ENCODE data around the gene SLC8B1. TPM values are rescaled to one million over a fixed set of nuclear protein-coding genes. Genes with fewer than 3 reads are reported as not detected.

Gene SLC8B1
- total and polyA plus RNA-seq, 2 donors from 2014 or later = 18.6 to 61.5 TPM

DNA sequence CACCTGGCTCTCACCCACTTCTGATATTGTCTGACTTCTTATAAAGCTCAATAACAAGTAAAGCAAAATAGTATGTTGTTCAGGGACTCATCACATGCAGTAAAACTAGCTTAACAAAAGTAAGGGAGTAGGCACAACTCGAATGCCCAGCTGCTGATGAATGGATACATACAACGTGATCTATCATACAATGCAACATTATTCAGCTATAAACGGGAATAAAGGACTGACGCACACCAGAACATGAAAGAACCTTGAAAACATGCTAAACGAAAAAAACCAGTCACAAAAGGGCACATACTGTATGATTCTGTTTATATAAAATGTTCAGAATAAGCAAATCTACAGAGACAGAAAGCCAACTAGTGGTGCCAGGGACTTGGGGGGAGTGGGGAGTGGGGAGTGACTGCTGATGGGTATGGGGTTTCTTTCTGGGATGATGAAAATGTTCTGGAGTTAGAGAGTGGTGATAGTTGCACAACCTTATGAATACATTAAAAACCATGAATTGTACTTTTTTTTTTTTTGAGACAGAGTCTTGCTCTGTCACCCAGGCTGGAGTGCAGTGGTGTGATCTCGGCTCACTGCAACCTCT lies 34.6 kb upstream of the SLC8B1 start:
- H3K4me1 ChIP-seq (ENCODE audit: control insufficient read depth in 2 of 3, insufficient read depth in 2 of 3, low read depth in 1 of 3, low read length in 3 of 3) = no peaks in the 10 kb centered on the region
- no peak overlapping the region for H3K4me3 ChIP-seq (ENCODE audit: low read length in 3 of 3)
- FAIRE-seq (no peak), DNase-seq (no peak)
- no peaks in the 10 kb centered on the region for H3K9me3 ChIP-seq (ENCODE audit: control insufficient read depth in 2 of 3, insufficient read depth in 1 of 3, low read length in 3 of 3)
- intact Hi-C loops (cut with DNase I) = no loop called here
- no peaks in the 10 kb centered on the region for H3K27me3 ChIP-seq (ENCODE audit: control insufficient read depth, insufficient read depth, low read length)
- H3K27ac ChIP-seq (ENCODE audit: low read depth in 2 of 2, low read length in 2 of 2) = no peak overlapping the region
- no peak overlapping the region for H3K9ac ChIP-seq (ENCODE audit: low read length in 3 of 3)
- TF ChIP-seq, protein P1, sequence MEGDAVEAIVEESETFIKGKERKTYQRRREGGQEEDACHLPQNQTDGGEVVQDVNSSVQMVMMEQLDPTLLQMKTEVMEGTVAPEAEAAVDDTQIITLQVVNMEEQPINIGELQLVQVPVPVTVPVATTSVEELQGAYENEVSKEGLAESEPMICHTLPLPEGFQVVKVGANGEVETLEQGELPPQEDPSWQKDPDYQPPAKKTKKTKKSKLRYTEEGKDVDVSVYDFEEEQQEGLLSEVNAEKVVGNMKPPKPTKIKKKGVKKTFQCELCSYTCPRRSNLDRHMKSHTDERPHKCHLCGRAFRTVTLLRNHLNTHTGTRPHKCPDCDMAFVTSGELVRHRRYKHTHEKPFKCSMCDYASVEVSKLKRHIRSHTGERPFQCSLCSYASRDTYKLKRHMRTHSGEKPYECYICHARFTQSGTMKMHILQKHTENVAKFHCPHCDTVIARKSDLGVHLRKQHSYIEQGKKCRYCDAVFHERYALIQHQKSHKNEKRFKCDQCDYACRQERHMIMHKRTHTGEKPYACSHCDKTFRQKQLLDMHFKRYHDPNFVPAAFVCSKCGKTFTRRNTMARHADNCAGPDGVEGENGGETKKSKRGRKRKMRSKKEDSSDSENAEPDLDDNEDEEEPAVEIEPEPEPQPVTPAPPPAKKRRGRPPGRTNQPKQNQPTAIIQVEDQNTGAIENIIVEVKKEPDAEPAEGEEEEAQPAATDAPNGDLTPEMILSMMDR (IDR thresholded peaks at IDR 0.05; ENCODE audit: borderline replicate concordance, extremely low read depth, insufficient read depth) = no peak
- H3K36me3 ChIP-seq (ENCODE audit: control insufficient read depth in 2 of 3, insufficient read depth in 3 of 3, low read length in 3 of 3) = peaks cover 0 to 12% (median 0%) of the 10 kb centered on the region in 3 donors

DNA sequence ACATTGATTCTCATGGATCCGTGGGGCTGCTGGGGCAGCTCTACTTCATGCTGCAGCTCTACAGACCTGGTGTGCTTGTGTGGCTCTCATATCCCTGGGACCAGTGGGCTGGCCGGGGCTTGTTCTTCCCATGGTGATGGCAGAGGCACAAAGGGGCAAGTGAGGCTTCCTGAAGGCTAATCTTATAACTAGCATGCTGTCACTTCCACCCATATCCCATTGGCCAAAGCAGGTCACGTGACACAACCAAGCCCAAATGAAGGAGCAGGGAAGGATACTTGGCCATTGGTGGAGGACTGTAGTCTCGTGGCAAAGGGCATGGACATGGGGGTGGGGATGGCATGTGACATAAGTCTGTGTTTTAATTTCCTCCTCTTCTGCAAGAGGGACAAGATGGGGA lies 33.4 kb upstream of the SLC8B1 start:
- intact Hi-C loops (cut with DNase I) = no loop called here
- no peak overlapping the region for H3K9ac ChIP-seq (ENCODE audit: low read length in 3 of 3)
- H3K4me1 ChIP-seq (ENCODE audit: control insufficient read depth in 2 of 3, insufficient read depth in 2 of 3, low read depth in 1 of 3, low read length in 3 of 3) = no peaks in the 10 kb centered on the region
- TF ChIP-seq, protein P1 (IDR thresholded peaks at IDR 0.05; ENCODE audit: borderline replicate concordance, extremely low read depth, insufficient read depth) = no peak
- H3K27me3 ChIP-seq (ENCODE audit: control insufficient read depth, insufficient read depth, low read length) = no peaks in the 10 kb centered on the region
- FAIRE-seq = no peak
- peaks cover 0 to 11% (median 0%) of the 10 kb centered on the region in 3 donors for H3K36me3 ChIP-seq (ENCODE audit: control insufficient read depth in 2 of 3, insufficient read depth in 3 of 3, low read length in 3 of 3)
- no peak overlapping the region for H3K4me3 ChIP-seq (ENCODE audit: low read length in 3 of 3)
- H3K9me3 ChIP-seq (ENCODE audit: control insufficient read depth in 2 of 3, insufficient read depth in 1 of 3, low read length in 3 of 3) = no peaks in the 10 kb centered on the region
- no peak for DNase-seq
- H3K27ac ChIP-seq (ENCODE audit: low read depth in 2 of 2, low read length in 2 of 2) = no peak overlapping the region

DNA sequence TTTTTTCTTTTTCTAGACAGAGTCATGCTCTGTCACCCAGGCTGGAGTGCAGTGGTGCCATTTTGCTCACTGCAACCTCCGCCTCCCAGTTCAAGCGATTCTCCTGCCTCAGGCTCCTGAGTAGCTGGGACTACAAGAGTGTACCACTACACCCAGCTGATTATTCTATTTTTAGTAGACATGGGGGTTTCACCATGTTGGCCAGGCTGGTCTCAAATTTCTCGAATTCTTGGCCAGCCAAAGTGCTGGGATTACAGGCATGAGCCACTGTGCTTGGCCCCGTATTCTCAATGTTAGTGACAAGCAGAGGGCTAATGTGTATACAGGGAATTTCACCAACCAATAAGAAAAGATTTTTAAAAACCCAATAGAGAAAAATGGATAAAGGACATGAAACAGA lies 31.9 kb upstream of the SLC8B1 start:
- Histone ChIP-seq H3K9me3 (ENCODE audit: control insufficient read depth in 2 of 3, insufficient read depth in 1 of 3, low read length in 3 of 3) (no peaks in the 10 kb centered on the region), H3K4me3 (ENCODE audit: low read length in 3 of 3) (no peak overlapping the region), H3K9ac (ENCODE audit: low read length in 3 of 3) (no peak overlapping the region), H3K36me3 (ENCODE audit: control insufficient read depth in 2 of 3, insufficient read depth in 3 of 3, low read length in 3 of 3) (peaks cover 0 to 4% (median 0%) of the 10 kb centered on the region in 3 donors), H3K4me1 (ENCODE audit: control insufficient read depth in 2 of 3, insufficient read depth in 2 of 3, low read depth in 1 of 3, low read length in 3 of 3) (no peaks in the 10 kb centered on the region), H3K27me3 (ENCODE audit: control insufficient read depth, insufficient read depth, low read length) (no peaks in the 10 kb centered on the region), H3K27ac (ENCODE audit: low read depth in 2 of 2, low read length in 2 of 2) (no peak overlapping the region)
- FAIRE-seq (no peak), DNase-seq (no peak)
- TF ChIP-seq, protein P1 (IDR thresholded peaks at IDR 0.05; ENCODE audit: borderline replicate concordance, extremely low read depth, insufficient read depth) = no peak
- intact Hi-C loops (cut with DNase I) = no loop called here
